GM18502 (cell line): ENCODE measurements around the gene ROR1.
"Not testable (repeated sequence)": the region's sequence is repeated elsewhere in the genome, so short reads cannot be mapped to it uniquely, and the experiment has no call there.

ENCODE experiments used
- ATAC-seq: cut with Tn5 transposase; IDR thresholded peaks from one replicate; pipeline ENCODE4 v1.9.1; 2021; ENCODE audit warnings: mild to moderate bottlenecking; ENCODE audit not compliant: unreplicated experiment, poor library complexity

ROR1 gene

DNA sequence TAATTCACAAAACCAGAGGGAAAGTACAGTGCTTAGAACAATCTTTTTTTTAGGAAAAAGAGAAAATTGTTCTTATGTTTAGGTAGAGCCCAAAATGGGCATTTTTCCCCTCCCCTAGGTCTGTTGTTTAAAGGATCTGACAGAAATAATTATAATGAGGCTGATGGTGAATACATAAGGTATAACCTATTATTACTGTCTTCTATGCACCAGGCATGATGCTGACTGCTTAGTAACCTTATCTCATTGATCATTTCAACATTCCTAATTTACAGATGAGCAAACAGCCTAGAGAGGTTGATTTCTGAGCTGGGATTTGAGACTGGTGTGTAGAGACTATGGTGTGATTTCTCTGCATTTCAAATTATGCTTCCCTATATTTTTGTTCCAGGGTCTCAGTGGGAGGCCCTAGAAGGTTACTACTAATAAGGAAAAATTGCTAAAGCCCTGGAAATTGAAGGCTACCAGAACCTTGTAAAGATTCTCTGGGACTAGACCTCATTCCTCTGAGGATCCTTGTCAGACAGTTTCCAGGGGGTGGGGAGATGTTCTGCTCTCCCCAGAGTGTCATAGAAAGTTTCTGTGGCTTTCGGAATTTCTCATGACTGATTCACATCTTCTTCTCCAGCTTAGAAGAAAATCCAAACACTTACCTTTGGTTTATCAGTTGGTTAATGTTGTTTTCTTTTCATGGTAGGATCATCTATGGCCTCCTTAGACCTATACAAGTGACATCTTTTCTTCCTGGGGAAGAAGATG lies 44.9 kb downstream of the ROR1 start:
- ATAC-seq: no peak

DNA sequence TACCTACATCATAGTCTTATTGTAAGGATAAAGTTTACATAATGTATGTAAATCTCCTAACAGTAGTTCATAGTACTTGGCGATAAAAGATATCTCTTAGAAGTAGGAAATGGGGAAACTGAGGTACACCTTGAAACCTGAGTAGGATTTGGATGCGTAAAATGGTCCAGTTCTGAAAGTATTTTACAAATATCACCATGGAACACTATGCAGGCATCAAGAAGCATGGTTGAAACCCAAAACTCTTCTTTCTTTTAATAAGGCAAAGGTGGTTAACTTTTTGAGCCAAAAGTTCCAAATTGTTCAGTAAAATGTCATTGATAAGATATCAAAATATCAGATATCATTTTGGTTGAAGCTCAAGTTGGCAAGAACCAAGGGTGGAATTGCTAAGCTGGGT lies 46.0 kb downstream of the ROR1 start:
- no peak for ATAC-seq

DNA sequence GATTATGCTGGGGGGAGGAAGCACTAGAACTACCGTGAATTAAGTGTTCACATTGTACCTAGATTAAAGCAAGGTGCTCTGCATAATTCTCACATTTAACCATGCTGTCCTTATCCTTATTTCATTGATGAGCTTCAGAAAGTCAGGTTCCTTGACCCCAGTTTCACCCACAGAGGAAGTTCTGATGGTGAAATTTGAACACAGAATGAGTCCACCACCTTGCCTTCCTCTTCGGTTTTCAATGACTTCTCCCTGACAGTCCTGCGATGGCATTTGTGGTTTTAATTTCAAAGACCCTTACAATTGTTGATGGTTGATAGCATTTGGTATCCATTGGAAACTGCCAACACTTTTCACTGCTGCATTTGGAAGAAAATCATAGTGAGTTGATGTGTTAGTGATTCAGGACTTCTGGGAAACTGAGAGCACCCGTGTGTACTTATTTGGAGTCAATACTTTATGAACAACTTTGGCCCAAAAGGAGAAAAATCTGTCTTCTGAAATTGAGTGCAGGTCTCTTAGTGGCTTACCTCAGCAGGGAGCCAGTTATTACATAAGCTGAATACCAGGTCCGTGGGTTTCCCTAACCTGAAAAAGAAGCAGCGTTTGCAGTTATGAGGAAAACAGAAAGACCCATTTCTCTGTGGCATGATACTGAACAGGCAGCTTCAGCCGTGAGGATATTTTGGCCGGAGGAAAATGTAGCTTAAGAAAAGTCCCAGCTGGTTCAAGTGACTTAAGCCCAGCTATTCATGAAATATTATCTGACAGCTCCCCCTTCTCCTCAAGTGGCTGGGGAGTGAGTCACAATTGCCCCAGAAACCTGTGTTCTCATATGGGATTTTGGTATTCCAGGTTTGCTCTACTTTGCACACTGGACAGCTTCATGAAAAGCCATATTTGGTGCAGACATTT lies 47.5 kb downstream of the ROR1 start:
- ATAC-seq: no peak

DNA sequence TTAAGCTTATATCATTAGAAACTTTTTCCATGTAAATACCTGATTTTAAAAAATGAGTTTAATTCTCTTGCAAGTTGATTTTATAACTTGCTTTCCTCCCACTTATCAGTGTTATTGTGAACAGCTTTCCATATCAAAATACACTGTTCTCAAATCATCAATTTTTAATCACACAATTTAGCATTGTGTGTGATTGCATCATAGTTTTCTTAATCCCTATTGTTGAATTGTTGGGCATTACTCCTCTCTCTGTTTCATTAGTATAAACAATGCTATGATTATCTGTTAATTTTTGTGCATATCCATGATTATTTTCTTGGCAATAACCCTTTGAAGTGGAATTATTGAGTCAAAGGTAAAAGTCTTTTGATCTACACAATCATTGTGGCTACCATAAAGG lies 48.7 kb downstream of the ROR1 start:
- no peak for ATAC-seq

DNA sequence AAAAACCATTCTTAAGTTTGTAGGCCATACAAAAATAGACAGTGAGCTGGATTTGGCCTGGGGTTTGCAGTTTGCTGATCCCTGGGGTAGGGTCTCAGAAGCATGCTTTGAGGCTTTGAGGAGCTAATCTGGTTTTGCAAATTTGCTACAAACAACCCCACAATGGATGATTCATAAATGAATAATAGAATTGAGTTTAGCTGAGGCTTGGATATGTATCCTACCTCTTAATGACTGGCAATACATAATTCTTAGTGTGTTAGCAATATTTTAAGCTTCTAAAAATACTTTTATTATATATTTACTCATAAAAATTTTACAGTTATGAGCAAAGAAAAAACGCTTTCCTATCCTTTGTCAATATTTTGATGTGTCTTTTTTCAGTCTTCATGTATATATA lies 50.6 kb downstream of the ROR1 start:
- no peak for ATAC-seq

DNA sequence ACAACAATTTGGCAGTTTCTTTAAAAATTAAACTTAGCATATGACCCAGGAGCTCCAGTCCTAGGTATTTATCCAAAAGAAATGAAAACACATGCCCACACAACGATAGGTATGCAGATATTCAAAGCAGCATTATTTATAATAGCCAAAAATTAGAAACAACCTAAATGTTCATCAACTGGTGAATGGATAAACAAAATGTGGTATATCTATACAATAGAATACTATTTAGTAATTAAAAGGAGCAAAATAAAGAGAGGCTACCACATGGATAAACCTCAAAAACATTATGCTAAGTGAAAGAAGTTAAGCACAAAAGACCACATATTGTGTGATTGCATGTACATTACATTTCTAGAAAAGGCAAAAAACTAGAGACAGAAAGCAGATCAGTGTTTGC lies 51.3 kb downstream of the ROR1 start:
- no peak for ATAC-seq

DNA sequence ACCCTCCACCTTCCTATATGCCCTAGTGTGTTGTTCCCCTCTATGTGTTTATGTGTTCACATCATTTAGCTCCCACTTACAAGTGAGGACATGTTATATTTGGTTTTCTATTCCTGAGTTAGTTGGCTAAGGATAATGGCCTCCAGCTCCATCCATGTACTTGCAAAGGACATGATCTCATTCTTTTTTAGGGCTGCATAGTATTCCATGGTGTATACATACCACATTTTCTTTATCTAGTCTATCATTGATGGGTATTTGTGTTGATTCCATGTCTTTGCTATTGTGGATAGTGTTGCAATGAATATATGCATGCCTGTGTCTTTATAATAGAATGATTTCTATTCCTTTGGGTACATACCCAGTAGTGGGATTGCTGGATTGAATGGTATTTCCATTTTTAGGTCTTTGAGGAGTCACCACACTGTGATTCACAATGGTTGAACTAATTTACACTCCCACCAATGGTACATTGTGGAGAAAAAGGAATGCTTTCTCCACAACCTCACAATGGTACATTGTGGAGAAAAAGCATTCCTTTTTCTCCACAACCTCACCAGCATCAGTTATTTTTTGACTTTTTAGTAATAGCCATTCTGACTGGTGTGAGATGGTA lies 52.5 kb downstream of the ROR1 start:
- ATAC-seq: not testable (repeated sequence)

DNA sequence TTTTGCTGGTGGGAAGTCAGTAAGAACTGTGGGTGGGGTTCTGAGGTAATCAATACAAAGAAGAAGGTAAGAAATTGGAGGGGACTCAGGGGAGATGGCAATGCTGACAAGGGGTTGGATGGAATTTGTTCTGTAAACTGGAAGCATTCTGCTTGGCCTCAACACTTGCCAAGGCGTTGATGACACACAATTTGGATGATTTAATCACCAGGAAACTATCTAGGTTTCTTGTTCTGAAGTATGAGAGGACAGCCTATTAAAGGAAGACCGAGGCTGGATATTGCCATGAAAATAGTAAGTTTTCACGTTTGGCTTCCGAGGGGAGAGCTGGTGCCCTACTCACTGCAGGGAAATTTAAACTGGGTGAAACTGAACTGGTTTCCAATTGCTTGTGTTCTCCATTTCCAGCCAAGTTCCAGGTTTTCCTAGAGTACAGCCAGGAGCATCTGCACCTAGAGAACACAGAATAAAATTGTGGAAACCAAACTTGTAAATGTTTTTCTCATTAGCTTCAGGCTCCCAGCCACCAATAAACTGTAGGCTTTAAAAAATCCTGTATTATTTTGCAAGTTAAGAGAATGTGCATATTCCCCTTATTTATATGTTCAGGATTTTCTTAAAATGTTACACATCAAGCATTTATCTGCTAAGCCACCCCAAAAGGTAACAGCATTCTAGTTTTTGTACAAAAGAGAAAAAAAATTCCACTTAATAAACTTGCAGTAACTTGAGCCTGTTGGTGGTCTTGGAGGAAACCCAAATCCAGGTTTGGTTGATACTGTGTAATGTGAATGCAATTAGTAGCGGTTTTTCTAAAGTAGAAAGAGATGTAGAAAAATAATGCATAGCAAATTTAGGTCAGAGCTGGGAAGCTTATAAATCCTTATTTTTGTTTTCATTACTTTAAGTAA lies 53.8 kb downstream of the ROR1 start:
- ATAC-seq: no peak

DNA sequence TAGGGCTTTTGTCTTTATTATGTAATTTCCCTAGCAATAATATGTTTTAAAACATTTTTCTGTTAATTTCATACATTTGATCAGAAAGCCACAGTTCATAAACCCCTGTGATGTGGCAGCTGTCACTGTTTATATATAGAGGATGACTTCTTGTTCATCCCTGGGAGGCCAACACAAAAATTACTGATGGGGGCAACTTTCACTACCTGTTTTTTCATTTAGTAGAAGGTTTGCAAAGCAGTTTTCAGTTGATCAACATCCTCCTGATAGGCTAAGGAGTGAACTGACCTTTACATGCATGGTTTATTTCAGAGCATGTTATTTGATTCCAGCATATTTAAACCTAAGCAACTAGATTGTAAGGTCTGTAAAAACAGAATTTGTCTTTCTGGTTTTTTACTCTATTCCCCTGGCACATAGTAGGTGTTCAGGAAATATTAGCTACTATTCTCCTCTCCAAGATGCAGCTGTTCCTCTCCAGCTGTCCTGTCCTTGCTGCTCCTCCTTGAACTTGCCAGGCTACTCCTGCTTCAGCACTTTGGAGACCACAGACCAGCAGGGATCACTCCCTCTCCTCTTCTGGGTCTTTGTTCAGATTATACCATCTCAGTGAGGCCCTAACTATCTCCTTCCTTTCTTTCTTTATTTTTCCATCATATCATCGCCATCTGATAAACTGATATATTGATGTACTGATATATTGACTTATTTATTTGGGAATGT lies 54.7 kb downstream of the ROR1 start:
- peak; percentile 96 for ATAC-seq

DNA sequence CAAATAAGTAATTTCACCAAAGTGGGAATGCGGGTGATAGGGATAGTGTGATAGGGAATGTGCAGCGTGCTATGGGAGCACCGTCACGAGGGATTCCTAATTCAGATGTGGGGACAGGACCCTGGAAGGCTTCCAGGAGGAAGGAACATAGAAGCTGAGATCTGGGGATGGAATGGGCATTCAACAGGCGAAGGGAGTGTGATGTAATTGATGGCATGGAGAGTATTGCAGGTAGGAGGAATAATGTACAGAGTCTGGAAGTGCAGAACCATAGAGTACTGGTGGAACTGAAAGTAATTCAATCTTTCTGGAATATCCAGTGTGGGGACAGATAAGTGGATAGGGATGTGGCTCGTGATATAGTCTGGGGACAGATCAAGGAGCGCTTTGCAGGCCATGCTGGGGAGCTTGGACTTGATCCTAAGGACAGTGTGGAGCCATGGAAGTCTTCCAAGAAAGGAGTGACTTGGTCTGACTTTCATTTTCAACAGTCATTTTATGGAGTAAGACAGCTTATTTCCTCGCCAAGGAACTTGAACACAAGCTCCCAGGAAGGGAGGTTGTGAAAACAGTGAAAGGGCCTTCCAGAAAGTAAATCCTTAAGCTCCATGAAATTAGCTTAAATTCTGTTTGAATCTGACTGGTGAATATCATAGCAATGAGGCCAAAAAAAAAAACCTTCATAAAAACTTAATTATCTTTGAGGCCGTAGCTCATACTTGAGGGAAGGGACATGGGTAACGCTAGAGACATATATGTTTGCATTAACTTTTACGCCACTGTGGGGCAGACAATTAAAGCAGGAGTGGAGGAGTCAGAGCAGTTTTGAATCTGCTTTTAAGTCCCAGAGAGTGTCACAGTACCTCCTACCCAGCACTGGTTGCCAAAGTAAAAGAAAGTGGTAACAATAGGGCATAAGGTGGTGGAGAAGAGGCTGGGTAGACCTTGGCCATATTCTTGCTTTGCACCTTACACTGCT lies 55.8 kb downstream of the ROR1 start:
- ATAC-seq: no peak

DNA sequence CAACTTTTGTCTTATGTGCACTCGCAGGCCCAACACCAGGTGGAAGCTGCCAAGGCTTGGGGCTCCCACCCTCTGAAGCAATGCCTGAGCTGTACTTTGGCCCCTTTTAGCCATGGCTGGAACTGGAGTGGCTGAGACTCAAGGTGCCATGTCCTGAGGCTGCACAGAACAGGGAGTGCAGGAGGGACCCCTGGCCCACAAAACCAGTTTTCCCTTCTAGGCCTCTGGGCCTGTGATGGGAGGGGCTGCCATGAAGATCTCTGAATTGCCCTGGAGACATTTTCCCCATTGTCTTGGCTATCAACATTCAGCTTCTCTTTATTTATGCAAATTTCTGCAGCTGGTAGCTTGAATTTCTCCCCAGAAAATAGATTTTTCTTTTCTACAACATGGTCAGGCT lies 57.6 kb downstream of the ROR1 start:
- ATAC-seq: no peak

DNA sequence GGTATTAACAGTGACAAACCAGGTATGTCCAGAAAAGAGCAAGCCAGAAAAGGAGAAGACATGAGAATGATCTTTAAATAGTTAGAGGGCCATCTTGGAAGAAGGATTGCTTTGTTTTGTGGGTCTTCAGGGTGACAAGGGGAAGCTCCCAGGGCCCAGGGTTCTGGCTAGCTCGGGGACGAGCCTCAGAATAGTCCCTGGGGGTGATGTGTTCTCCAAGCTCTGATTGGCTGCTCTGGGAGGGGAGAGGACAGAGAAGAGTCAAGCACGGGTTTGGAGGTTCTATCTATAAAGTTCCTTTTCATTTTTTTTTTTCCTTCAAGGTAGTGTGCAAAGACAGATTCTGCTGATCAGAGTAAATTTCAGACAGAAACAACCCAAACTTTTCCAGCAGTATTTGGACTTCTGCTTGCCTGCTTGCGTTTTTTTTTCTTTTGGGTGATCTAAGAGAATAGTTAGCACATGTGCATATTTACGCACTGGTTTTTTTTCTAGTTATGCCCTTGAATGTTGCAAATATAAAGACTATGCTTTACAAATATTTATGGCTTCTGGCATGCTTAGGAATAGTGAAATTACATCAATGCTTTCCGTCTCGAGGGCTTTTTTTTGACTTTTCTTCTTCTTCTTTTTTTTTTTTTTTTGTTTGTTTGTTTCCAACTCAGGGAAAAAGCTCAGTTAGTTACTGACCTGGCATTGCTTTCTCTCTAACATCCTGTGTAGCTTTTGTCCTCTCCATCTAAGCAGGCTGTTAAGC lies 59.7 kb downstream of the ROR1 start:
- ATAC-seq: no peak

DNA sequence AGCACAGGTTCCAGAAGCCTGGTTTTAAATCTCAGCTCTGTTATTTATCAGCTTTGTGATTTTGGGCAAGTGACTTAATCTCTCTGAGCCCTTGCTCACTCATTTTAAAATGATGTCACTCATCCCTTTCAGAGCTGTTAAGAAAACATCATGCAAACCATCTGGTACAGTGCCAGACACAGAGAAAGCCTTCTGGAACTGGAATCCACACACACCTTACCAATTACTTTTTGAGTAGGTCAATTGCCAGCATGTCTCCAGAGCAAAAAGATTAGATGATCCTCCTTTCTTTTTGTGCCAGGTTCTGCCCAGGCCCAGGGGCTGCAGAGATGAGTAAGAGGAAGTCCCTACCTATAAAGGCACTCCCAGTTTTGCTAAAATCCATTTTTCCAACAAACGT lies 61.3 kb downstream of the ROR1 start:
- no peak for ATAC-seq

DNA sequence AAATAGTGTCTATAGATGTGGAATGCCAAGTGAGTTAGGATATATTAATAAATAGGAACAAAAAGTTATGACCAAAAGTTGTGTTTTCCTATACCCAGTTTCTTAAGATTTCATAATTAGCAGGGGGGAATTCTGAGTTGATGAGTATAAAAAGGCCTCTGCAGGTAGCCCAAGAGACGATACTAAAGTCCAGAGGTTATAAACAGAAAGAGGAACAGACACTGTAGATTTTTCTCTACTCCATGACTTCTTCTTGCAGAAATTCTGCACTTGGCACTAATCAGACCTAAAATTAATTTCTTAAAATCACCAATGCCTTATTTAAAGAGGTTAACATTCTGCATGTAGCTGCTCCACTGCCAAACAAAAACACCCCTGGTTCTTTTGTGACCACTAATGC lies 62.6 kb downstream of the ROR1 start:
- no peak for ATAC-seq

DNA sequence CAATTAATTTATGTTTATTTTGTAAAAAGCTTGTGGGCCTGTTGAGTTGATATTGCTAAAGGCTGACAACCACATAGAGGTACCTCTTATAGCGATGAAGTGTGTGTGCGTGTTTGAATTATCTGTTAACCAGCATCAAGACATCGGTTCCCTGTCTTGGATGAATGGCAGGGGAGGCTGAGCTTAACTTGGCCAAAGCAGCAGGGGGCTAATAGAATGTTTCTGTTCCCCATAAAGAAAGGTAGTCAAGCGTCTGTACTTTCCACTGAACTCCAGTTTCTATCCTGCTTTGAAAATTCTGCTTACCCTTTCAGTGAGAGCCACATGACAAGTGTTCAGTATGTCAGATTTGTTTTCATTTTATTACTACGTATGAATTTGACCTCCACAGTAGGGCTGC lies 63.0 kb downstream of the ROR1 start:
- ATAC-seq: no peak

DNA sequence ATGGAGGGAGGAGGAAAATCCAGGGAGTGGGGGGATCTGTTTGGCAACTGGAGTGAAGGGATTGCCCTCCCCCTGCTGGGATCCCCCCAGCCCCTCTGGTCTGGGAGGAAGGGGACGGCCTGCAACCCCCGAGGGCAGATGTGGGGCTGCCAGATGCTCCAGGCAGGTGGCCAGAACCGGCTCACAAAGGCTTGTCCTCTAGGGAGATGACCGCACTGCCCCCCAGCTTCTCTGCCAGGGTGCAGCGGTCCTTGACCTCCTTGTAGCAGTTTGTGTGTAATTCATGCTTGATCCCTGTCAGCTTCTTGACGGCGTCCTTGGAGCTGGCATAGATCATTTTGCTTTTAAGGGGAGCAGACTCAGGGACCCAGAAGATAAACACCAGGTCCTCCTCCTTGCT lies 69.2 kb downstream of the ROR1 start:
- no peak for ATAC-seq

DNA sequence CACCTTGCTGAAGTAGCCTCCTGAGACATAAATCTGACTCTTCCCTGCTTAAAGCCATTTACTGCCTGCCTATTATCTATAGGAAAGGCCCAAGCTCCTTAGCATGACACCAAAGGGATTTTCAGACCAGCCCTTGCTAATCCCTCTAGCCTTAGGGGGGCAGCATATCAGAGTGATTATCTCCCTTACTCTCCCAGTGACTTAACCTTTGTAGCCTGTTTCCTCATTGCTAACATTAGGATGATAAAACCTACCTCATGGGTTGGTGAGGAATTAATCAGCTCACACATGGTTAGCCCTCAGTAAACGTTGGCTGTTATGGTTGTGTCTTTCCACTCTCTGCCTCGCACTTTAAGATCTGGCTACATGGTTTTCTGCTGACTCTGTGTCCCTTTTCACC lies 70.1 kb downstream of the ROR1 start:
- ATAC-seq: no peak

DNA sequence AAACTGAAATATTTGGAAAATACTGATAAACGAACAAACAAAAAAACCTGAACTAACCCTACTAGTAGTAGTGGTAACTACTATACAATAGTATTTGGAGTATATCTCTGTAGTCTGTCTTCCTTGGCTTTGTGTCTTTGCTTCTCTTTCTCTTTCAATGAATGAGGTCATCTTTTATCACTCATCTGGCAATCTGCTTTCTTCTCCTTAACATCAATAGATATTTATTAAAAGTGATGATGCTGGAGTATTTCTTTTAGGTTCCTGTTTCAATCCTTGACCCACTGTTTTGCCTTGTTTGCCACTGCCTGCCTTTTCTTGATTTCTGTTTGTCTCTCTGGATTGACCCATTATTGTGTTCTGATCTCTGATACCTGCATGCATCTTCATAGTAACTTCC lies 71.5 kb downstream of the ROR1 start:
- no peak for ATAC-seq
